ENCODE results near the gene CYRIA.
A peak's percentile ranks its signal among the peaks of the same experiment; 100 is the strongest.

CYRIA gene

GRCh38 chr2:16660556-16660955 is 5.1 kb downstream of the CYRIA start:
- no peak for DNase-seq (ENCODE audit: extremely low spot score)
- ChIA-PET POLR2A (no interaction called here), CTCF (interaction anchor here (0.9 to 5.3 kb wide), 4 partner anchors 7 to 51 kb away, joined by 3 to 42 read pairs (median 3); no protein-coding TSS in a partner anchor)
- TF ChIP-seq CTCF (IDR thresholded peaks at IDR 0.05; ENCODE audit: control extremely low read depth, extremely low read depth, low read depth, missing control alignments): no peak

GRCh38 chr2:16660114-16660513 is 5.5 kb downstream of the CYRIA start:
- ChIA-PET CTCF (interaction anchor here (0.9 to 2.7 kb wide), 4 partner anchors 12 to 97 kb away, joined by 3 to 11 read pairs (median 4); no protein-coding TSS in a partner anchor), POLR2A (no interaction called here)
- DNase-seq (ENCODE audit: extremely low spot score): no peak
- no peak for TF ChIP-seq CTCF (IDR thresholded peaks at IDR 0.05; ENCODE audit: control extremely low read depth, extremely low read depth, low read depth, missing control alignments)

GRCh38 chr2:16658076-16658739 is 7.4 kb downstream of the CYRIA start:
- DNase-seq (ENCODE audit: extremely low spot score): no peak
- TF ChIP-seq CTCF (IDR thresholded peaks at IDR 0.05; ENCODE audit: control extremely low read depth, extremely low read depth, low read depth, missing control alignments): no peak
- POLR2A ChIA-PET: no interaction called here
- CTCF ChIA-PET: interaction anchor here (0.7 to 3.2 kb wide), 5 partner anchors 25 to 99 kb away, joined by 3 to 11 read pairs (median 5); no protein-coding TSS in a partner anchor

GRCh38 chr2:16657671-16658070 is 8.0 kb downstream of the CYRIA start:
- ChIA-PET CTCF (interaction anchor here (1.6 to 3.2 kb wide), 4 partner anchors 13 to 100 kb away, joined by 5 to 11 read pairs (median 8); no protein-coding TSS in a partner anchor), POLR2A (no interaction called here)
- no peak for TF ChIP-seq CTCF (IDR thresholded peaks at IDR 0.05; ENCODE audit: control extremely low read depth, extremely low read depth, low read depth, missing control alignments)
- DNase-seq (ENCODE audit: extremely low spot score): no peak

GRCh38 chr2:16656784-16657391 is 8.7 kb downstream of the CYRIA start:
- ChIA-PET CTCF (interaction anchor here (0.9 to 3.2 kb wide), 6 partner anchors 13 to 131 kb away, joined by 3 to 9 read pairs (median 4); no protein-coding TSS in a partner anchor), POLR2A (interaction anchor here (0.6 to 0.7 kb wide), 2 partner anchors 70 to 1252 kb away, joined by 3 to 5 read pairs; no protein-coding TSS in a partner anchor)
- no peak for TF ChIP-seq CTCF (IDR thresholded peaks at IDR 0.05; ENCODE audit: control extremely low read depth, extremely low read depth, low read depth, missing control alignments)
- DNase-seq (ENCODE audit: extremely low spot score): peak; percentile 56

GRCh38 chr2:16655905-16656642 is 9.6 kb downstream of the CYRIA start:
- CTCF ChIA-PET: interaction anchor here (1.5 to 6.6 kb wide), 6 partner anchors 7 to 101 kb away, joined by 4 to 42 read pairs (median 6); partner anchors contain the start of gene CYRIA
- no peak for TF ChIP-seq CTCF (IDR thresholded peaks at IDR 0.05; ENCODE audit: control extremely low read depth, extremely low read depth, low read depth, missing control alignments)
- no peak for DNase-seq (ENCODE audit: extremely low spot score)
- POLR2A ChIA-PET: no interaction called here

All from GM10248 (cell line).